ENCODE results near the gene YJEFN3. TPM values are rescaled to one million over a fixed set of nuclear protein-coding genes. Genes with fewer than 3 reads are reported as not detected.

YJEFN3 gene
- total and polyA plus RNA-seq, 2 of the 8 experiments (the other 6 are each of a cell fraction or from before 2014, with no cell fraction given), result 5.7 to 9.4 TPM

- TF ChIP-seq TBP (IDR thresholded peaks at IDR 0.05; ENCODE audit: low read depth, low read length), result peak; percentile 90
- no peak for TF ChIP-seq FOSL1 (IDR thresholded peaks at IDR 0.05; ENCODE audit: insufficient read depth, low read depth, low read length)
- TF ChIP-seq JUN (IDR thresholded peaks at IDR 0.05; ENCODE audit: low read depth, low read length), result no peak
- no peak for TF ChIP-seq SP4 (IDR thresholded peaks at IDR 0.05; ENCODE audit: low read length)
- TF ChIP-seq KDM1A (IDR thresholded peaks at IDR 0.05; ENCODE audit: borderline replicate concordance, low read length), result no peak
- TF ChIP-seq CREB1 (IDR thresholded peaks at IDR 0.05), result peak; percentile 81
Observed at GRCh38 chr19:19515642-19516519, 12.8 kb upstream of the YJEFN3 start, which contains the start of gene NDUFA13 (continued).

Data from H1 (cell line).